NCI-H748 (cell line): ENCODE data around the gene FRMD4A.

Experiments
- DNase-seq: peaks from one replicate; lab custom pipeline; 2025; ENCODE audit not compliant: unreplicated experiment; lab: John Stamatoyannopoulos, UW

Gene FRMD4A

DNA sequence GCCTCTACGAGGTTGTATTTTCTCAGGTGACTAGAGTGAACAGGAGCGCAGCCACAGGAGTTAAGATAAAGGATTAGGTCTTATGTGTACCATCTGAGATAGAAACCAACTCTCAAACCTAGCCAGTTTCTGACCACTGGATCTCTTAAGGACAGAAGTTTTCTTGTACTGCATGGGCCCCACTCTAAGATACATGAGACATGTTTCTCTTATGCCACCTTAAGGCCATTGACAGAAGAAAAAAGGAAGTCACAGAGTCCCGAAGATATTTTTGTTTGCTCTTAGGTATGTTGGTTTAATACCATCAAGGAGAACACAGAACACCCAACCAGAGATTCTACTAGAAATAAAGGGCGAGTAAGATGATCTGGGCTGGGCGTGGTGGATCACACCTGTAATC is 335.8 kb downstream of the FRMD4A start:
- DNase-seq, result no peak

DNA sequence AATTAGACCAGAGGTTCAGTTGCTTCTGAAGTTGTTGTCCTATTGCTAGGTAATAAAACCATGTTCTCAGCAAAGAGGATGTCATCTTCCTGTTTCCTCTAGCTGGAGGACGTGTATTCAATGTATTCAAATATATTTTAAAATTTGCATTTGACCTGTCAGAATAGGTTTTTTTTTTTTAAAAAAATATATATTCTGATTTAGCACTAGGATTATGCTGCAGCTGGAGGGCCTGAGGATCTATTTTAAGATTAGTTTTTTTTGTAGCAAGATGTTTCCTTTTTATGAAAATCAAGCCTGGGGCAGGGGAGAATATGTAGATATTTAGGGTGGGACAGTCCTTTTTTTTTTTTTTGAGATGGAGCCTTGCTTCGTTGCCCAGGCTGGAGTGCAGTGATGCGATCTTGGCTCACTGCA is 337.0 kb downstream of the FRMD4A start:
- DNase-seq, result no peak

- DNase-seq, result no peak
Measured at GRCh38 chr10:13993169-13993568, 337.6 kb downstream of the FRMD4A start.

DNA sequence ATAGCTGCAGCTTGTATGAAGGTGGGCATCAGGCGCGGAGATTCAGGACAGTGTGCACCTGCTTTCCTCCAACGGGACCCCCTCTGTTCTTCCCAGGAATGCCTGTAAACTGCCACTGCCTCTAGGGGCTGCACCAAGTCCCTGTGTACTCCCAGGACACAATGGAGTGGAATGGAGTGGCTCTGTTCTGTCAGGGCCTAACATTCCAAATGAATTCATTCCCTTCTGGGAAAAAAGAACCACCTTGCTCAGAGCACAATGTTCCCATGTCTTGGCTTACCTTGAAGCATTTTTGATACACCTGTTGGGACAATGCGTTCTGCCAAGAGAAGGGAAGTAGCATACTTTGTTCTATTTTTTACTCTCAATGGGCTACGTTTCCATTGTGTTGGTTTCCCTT is 339.4 kb downstream of the FRMD4A start:
- no peak for DNase-seq

DNA sequence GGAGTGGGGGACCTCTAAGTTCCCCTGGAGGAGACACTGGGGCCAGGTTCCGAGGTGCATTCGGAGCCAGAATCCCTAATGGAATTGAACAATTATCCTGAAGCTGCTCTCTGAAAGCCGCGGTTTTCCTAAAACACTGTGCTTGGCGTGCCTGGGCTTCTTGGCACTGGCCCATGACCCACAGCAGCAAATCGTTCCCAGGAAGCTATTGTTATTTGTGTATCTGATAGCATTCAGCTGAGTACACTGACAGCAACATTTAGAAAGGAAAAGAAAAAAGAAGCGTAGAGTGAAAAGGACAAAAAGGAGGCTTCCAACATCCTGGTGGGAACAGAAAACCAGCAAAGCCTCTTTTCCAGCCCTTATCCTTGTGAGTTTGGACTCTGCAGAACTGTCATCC is 339.8 kb downstream of the FRMD4A start:
- no peak for DNase-seq

DNA sequence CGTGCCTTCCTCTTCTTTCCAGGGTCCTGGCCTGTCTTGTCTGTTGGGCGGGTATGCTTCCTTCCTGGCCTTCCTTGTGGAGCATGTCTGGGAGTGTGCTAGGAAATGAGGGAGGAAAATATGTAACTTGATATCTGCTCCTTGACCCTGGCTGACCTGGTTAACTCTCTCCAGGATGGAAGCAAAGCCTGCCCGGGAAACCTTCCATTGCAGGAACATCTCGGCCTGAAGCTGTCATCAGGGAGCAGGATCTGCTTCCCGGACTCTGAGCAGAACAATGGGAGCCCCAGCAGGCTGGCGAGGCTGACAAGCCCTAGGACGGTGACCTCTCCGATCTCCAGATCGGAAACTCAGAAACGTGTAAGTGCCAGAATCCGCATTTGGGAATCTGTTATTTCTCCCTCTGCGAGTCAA is 340.3 kb downstream of the FRMD4A start:
- no peak for DNase-seq

DNA sequence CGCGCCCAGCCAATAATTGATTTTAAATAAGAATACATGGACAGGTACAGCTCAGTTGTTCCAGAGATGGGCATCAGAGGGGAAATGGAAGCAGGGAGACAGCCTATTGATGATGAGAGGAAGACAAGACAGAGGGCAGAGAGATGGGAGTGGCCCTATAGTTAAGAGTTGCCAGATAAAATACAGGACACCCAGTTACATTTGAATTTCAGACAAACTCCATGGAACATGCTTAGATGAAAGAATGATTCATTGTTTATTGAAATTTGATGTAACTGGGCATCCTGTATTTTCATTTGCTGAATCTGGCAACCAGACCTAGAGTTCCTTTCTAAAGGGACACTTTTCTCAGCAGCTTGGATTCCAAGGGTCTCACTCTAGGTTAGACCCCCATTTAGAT is 341.1 kb downstream of the FRMD4A start:
- DNase-seq, result no peak

DNA sequence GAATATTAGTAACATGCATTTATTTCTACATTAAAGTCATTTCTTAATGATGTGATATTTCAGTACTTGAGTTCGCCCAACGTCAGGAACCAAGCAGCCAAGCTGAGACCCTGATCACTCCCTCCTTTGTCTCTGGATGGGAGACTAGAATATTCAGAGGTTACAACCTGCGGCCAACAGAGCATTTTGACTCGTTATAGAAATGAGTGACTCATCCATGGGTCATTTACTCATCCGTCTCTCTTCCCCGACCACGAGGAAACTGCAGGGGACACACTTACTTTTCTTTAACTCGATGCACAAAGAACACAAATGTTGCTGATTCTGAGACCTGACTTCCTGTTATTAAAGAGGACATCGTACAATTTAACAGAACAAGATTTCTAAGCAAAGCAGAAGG is 343.3 kb downstream of the FRMD4A start:
- DNase-seq, result no peak

DNA sequence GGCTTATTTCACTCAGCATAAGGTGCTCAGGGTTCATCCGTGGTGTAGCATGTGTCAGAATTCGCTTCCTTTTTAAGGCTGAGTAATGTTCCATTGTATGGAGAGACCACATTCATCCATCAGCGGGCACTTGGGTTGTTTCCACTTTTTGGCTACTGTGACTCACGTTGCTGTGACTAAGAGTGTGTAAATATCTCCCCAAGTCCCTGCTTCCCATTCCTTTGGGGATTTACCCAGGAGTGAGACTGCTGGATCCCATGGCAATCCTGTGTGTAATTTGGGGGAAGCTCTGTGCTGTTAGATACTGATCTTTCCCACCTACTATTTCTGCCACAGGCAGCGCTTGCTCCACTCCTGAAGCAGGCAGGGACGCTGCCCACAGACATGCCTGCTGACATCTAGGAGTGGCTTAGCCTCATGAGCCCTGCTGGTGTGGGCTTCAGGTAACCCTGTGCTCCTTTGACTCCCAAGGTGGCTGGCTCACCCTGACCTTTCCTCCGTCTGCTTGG is 346.0 kb downstream of the FRMD4A start:
- DNase-seq, result no peak

DNA sequence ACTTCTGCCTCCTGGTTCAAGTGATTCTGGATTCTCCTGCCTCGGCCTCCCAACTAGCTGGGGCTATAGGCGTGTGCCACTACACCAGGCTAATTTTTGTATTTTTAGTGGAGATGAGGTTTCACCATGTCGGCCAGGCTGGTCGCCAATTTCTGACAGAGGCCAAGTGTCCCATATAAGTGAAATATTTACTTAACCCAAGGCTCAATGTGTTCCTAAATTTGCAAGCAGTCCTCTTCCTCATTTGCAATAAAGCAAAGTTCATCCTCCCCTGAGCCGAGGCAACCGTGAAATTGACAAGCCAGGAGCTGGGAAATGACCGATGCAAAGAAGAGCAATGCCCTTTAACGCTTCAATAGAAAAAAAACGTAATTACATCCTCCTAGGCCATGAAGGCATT is 347.7 kb downstream of the FRMD4A start:
- no peak for DNase-seq

DNA sequence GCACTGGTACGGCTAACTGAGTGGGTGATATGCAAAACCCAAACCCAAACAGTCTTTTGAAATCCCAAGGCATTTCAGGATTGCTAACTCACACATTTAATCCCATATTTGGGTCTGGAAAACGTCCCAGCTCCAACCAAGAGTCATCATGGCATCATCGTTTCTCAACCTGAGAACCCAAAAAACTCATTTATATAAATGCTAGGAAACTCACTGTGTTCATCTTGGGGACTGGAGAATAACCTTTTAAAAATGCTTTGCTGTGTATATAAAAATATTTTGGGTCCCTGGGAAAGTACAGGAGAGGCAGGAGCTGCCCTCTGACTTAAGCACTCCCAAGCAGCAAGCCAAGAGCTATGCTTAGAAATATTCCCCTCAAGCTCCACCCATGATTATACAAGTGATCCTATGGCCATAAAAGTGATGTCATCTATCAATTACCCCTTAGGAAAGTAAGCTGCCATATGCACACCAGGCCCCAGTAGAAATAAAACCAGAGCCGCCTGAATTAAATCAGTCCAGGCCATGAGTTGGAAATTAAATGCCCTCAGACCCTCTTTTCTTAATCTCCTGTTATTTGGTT is 352.1 kb downstream of the FRMD4A start:
- DNase-seq, result no peak

DNA sequence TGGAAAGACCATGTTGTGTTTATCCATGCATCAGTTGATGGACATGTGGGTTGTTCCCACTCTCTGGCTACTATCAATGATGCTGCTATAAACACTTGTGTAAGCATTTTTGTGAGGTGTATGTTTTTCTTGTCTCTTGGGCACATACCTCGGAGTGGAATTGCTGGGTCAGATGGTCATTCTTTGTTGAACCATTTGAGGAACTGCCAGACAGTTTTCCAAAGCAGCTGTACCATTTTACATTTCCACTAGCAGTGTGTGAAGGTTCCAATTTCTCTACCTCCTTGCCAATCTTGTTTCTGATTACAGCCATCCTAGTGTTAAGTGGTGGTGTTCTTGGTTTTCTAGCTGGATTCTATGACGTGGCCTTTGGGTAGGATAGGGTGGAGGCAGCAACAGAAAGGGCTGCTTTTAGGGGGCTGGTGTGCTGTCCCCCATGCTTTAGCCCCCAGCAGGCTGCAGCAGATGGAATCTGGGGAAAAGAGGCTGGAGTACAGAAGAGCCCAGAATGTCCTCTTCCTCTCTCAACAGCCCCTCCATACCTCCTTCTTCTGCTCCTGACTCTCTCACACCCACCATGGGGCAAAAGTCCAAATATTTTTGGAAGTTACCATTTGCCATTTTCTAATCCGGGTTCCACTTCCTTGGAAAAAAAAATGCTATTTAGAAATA is 352.7 kb downstream of the FRMD4A start:
- no peak for DNase-seq

DNA sequence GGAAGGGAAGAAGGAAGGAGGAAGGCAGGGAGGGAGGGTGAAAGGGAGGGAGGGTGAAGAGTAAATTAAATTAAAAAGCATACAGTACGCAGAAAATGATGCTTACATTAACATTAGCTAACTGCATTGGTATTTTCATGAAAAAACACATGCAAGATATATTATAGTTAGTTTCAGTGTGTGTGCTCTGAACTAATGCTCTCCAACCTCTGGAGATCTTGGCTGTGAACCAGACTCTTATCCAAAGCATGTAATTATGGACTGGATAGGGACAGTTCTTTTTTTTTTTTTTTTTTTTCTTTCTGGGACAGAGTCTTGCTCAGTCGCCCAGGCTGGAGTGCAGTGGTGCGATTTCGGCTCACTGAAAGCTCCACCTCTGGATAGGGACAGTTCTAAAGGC is 357.0 kb downstream of the FRMD4A start:
- no peak for DNase-seq

DNA sequence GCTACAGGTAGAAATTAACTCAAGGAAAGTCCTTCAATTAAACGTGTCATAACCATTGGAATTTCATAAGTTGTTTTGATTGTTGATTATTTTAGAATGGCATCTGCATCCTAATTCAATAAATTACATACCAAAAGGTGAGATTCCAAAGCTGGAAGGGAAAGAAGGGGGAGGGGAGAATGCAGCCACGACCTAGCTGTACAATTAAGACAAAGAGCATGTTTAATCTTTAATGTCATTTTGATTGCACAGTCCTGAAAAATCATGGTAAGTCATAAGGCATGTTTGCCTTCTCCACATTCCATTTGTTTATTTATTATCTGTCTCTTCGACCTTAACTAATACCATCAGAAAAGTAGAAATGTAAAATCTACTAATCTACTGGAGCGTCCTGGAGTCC is 358.1 kb downstream of the FRMD4A start:
- no peak for DNase-seq

DNA sequence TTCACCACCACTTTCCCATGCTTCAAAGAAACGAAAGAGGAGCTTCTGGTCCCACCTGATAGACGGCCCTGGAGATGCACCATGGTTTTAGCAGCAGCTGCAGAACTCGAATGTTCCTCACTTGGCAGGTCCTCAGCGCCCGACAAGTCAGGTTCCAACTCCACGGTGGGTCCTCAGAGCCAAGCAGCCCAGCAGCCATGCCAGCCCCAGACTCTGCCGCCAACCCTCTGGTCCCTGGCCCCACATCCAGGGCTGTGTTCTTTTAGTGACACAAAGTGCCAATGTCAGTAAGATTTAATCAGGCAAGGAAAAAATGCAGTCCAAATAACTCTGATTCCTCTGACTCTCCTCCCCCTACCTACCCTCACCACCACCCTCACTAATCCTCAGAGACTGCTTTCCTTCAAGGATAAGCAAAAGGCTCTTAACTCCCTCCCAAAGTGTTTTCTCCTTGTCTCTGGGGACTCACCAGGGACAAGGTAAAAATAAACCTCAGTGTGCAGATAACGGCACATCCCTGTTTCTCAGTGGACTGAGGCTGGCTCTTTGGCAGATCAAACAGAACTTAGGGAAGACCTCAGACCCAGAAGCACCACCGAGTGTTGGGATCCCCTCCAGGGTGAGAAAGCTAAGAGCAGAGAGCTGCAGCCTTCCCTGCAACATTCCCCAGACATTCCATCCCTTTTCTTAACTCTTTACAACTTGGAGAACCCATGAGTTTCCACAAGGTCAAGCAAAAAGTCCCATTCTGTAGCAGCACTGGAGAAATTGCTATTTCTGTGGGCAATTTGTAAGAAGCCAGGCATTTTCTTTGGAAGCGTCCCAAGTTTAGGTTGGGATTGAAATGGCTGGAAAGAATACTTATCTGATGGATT is 358.9 kb downstream of the FRMD4A start:
- no peak for DNase-seq

GRCh38 chr10:13970957-13971353 is 359.8 kb downstream of the FRMD4A start:
- no peak for DNase-seq

DNA sequence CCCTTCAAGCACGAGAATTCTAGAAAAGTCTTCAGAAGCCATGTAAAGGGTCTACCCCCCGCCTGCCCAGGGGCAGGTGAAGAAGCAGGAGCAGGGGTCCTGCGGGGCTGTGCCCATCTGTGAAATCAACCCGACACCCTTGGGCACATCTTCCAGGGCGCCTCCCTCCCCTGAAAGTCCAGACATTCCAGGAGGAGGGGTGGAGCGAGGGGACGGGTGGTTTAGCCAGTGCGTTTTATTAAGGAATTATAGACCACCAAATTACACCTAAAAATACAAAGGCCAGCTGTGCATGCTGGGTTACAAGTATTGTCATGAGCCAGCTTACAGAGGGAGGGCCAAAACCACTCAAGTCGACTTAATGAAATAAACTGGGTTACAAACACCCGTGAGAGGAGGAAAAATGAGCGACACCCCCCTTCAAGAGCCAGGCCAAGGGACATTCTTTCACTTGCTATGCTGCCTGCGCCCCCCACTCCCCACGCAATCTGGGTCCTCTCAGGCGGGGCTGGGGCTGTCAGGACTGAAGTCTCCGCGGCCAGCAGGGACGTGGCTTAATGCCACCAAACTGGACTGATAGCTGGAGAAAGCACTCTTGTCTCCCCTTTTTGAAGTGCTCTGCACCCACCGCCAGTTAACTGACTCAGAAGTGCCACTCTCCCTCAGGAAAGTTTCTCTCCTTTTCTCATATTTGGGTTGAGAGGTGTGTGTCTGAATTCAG is 360.3 kb downstream of the FRMD4A start:
- no peak for DNase-seq

DNA sequence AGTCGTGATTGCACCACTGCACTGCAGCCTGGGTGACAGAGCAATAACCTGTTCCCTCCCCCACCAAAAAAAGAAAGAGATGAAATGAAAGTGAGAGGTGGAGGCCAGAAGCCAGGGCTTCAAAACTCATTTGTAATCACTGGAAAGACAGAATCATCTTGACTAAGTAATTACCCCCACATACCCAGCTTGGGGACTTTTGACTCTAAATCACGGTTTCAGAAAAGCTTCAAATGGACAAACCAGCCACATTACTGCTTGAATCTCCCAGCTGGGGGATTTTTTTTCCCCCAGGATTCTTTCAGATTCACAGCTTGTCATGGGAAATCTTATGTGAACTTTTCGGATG is 361.0 kb downstream of the FRMD4A start:
- no peak for DNase-seq

DNA sequence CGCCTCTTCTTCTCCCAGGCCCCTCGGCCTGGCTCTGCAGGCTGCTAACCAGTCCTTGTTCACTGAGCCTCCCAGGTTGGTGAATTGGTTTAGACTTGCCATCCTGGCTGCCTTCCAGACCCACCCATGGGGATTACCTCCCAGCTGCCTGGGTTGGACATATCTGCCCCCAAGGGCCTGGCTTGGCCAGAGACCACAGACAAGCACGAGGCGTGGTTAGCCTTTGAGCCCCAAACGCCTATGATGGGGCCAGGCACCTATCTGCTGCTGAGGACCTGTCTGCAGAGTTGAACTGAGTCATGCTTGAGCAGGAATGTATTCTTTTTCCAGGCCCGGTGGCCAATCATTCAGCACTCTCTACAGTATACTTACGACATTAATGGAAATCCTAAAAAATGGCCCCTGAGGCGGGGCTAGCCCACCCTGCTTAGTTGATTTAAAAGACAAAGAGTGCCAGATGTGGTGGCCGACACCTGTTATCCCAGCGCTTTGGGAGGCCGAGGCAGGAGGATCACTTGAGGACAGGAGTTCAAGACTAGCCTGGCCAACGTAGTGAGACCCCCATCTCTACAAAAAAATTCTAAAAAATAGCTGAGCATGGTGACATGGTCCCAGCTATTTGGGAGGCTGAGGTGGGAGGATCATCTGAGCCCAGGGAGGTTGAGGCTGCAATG is 361.5 kb downstream of the FRMD4A start:
- no peak for DNase-seq

DNA sequence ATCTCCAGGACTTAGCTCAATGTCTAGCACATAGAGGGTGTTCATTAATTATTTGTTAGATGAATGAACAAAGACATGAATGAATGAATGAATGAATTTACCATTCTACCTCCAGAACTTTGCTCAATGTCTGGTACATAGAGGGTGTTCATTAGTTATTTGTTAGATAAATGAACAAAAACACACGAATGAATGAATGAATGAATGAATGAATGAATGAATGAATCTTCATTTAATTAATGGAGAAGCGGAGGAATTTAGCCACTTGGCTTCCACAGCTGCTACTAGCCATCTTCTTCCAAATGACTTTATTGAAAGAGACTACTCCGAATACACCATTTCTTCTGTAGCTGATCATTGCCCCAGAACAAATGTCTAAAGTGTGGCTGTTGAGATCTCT is 368.9 kb downstream of the FRMD4A start:
- DNase-seq, result no peak

GRCh38 chr10:13961097-13961496 is 369.6 kb downstream of the FRMD4A start:
- DNase-seq, result no peak
